A549 treated with Mapracorat at 1 μM for 4 hours (cell line): Measurements from ENCODE around the gene SPACDR. TPM values are rescaled to one million over a fixed set of nuclear protein-coding genes. Genes with fewer than 3 reads are reported as not detected.

Experiments
- total RNA-seq: library from RNA; stranded (reverse); fragments of 200-300 nt; extraction: Qiagen RNA extraction; gene quantifications from 5 replicates; pipeline ENCODE4 v1.2.3, GENCODE V29; 2022

Gene SPACDR
- total RNA-seq = 0.48 to 0.94 TPM (median 0.89 TPM) in 5 replicates

GRCh38 chr7:100464210-100464660 lies at the start of gene SPACDR:
Gene SPACDR (minus strand): TSS chr7:100464260. CDS start chr7:100464025, 235 bp downstream.

GRCh38 chr7:100483722-100484672 lies 19.9 kb upstream of the SPACDR start, which contains the start of gene NYAP1:
Gene NYAP1 (plus strand): TSS chr7:100483927. CDS start chr7:100485312, 1,385 bp downstream.

GRCh38 chr7:100478958-100479660 lies 15.0 kb upstream of the SPACDR start, which contains the start of gene TSC22D4:
Gene TSC22D4 (minus strand): TSS chr7:100479214. CDS start chr7:100478038, 1,176 bp downstream.

GRCh38 chr7:100429637-100430492 lies 34.2 kb downstream of the SPACDR start, which contains the start of gene MEPCE:
Gene MEPCE (plus strand): TSS chr7:100429831. CDS start chr7:100430019, 188 bp downstream.

GRCh38 chr7:100428199-100428966 lies 35.7 kb downstream of the SPACDR start, which contains the start of gene ZCWPW1:
Gene ZCWPW1 (minus strand): TSS chr7:100428703. CDS start chr7:100420649, 8,054 bp downstream.

Other genes with a start within 250 kb of the SPACDR start
- not detected in 5 replicates for gene PVRIG, start 244.3 kb downstream of the SPACDR start, total RNA-seq
- gene SPDYE3, start 156.6 kb downstream of the SPACDR start, total RNA-seq = not detected in 5 replicates
- 21.1 to 37.1 TPM (median 26.3 TPM) in 5 replicates for gene PILRB, start 106.1 kb downstream of the SPACDR start, total RNA-seq
- gene PILRA, start 90.8 kb downstream of the SPACDR start, total RNA-seq = 4.1 to 6.3 TPM (median 4.4 TPM) in 5 replicates
- 0.85 to 1.9 TPM (median 1.3 TPM) in 5 replicates for gene ZCWPW1, start 35.6 kb downstream of the SPACDR start, total RNA-seq
- 38.4 to 47.7 TPM (median 42.2 TPM) in 5 replicates for gene MEPCE, start 34.4 kb downstream of the SPACDR start, total RNA-seq
- 31.6 to 58.1 TPM (median 51.3 TPM) in 5 replicates for gene PPP1R35, start 27.8 kb downstream of the SPACDR start, total RNA-seq
- gene TSC22D4, start 15.0 kb upstream of the SPACDR start, total RNA-seq = 43.7 to 57.5 TPM (median 54.5 TPM) in 5 replicates
- gene NYAP1, start 19.7 kb upstream of the SPACDR start, total RNA-seq = 2.7 to 6.3 TPM (median 4.1 TPM) in 5 replicates
- gene AGFG2, start 74.9 kb upstream of the SPACDR start, total RNA-seq = 26.8 to 45.2 TPM (median 37.4 TPM) in 5 replicates
- gene SAP25, start 109.6 kb upstream of the SPACDR start, total RNA-seq = 0.34 to 0.60 TPM (median 0.53 TPM) in 4 of 5 replicates, not detected in the other
- gene LRCH4, start 121.9 kb upstream of the SPACDR start, total RNA-seq = 12.3 to 18.3 TPM (median 16.0 TPM) in 5 replicates
- gene FBXO24, start 122.1 kb upstream of the SPACDR start, total RNA-seq = 0.12 to 0.56 TPM (median 0.28 TPM) in 4 of 5 replicates, not detected in the other
- gene PCOLCE, start 138.1 kb upstream of the SPACDR start, total RNA-seq = 7.7 to 12.2 TPM (median 8.8 TPM) in 5 replicates
- 16.7 to 21.3 TPM (median 19.8 TPM) in 5 replicates for gene MOSPD3, start 148.3 kb upstream of the SPACDR start, total RNA-seq
- gene TFR2, start 177.3 kb upstream of the SPACDR start, total RNA-seq = 1.7 to 3.0 TPM (median 2.7 TPM) in 5 replicates
- not detected in 5 replicates for gene ACTL6B, start 192.2 kb upstream of the SPACDR start, total RNA-seq
- gene GNB2, start 209.5 kb upstream of the SPACDR start, total RNA-seq = 164 to 260 TPM (median 253 TPM) in 5 replicates
- 11.8 to 23.5 TPM (median 18.2 TPM) in 5 replicates for gene GIGYF1, start 230.0 kb upstream of the SPACDR start, total RNA-seq
- gene POP7, start 241.9 kb upstream of the SPACDR start, total RNA-seq = 69.2 to 97.1 TPM (median 91.2 TPM) in 5 replicates